B cell (primary cell): ENCODE data around the gene TMEM164. TPM values are rescaled to one million over a fixed set of nuclear protein-coding genes. Genes with fewer than 3 reads are reported as not detected.

Source experiments
- ATAC-seq: fragments of 200-7000 bp; cut with Tn5 transposase; one replicate; pipeline ENCODE4 v1.10.0; 2021; ENCODE audit warnings: low read depth, mild to moderate bottlenecking, moderate number of reproducible peaks, moderate library complexity
- CTCF ChIA-PET: fragments of 350-600 bp; sonication (Branson Sonifier 250); formaldehyde crosslinking; loops from one replicate; lab custom pipeline; 2021; ENCODE audit warnings: antibody characterized with exemption, inconsistent platforms; lab: Charles Lee
- POLR2A ChIA-PET: fragments of 350-600 bp; sonication (Branson Sonifier 250); formaldehyde crosslinking; loops from one replicate; lab custom pipeline; 2021; ENCODE audit warnings: antibody characterized with exemption; lab: Charles Lee
- DNase-seq: peaks from one replicate; pipeline ENCODE4 v3.0.0; 2013
- H2AFZ ChIP-seq: 2 replicates; pipeline ENCODE4 v1.6.1; 2012; ENCODE audit warnings: mild to moderate bottlenecking, low read depth, low read length; ENCODE audit not compliant: insufficient read depth, poor library complexity, severe bottlenecking
- H3K27ac ChIP-seq, 2 donors: 1 replicate in 1 of 2; 2 replicates in 1 of 2; pipeline ENCODE4 v1.5.1; 2012 to 2013; ENCODE audit warnings: low read length in 2 of 2, mild to moderate bottlenecking in 2 of 2, moderate library complexity in 1 of 2
- H3K27me3 ChIP-seq, 4 experiments: fragments of 200-600 bp in 1 of 4; sonication (generic) in 1 of 4; replicated peaks in 1 of 4; 1 replicate in 2 of 4; 2 replicates in 2 of 4; pipeline versions ENCODE4 v1.6.1 to v1.7.0; 2013 to 2016; ENCODE audit warnings: low read length in 3 of 4, mild to moderate bottlenecking in 2 of 4, mixed read lengths in 1 of 4, moderate library complexity in 1 of 4; ENCODE audit not compliant: insufficient read depth in 4 of 4, control insufficient read depth in 3 of 4; ENCODE audit errors: control extremely low read depth in 1 of 4
- H3K36me3 ChIP-seq, 2 experiments: replicated peaks in 1 of 2; 1 replicate in 1 of 2; 2 replicates in 1 of 2; pipeline versions ENCODE4 v1.6.1 to v1.7.1; 2013; ENCODE audit warnings: low read length in 1 of 2; ENCODE audit not compliant: insufficient read depth in 2 of 2, control insufficient read depth in 1 of 2; ENCODE audit errors: control extremely low read depth in 1 of 2, extremely low read depth in 1 of 2
- H3K4me1 ChIP-seq, 2 donors: fragments of 200-600 bp in 1 of 2; sonication (generic) in 1 of 2; 1 replicate in 1 of 2; 2 replicates in 1 of 2; pipeline versions ENCODE4 v1.5.1 to v1.6.1; 2013 to 2017; ENCODE audit warnings: low read length in 2 of 2; ENCODE audit not compliant: control insufficient read depth in 2 of 2, insufficient read depth in 2 of 2
- H3K4me2 ChIP-seq: replicated peaks from 2 replicates; pipeline ENCODE3; 2012; ENCODE audit warnings: mild to moderate bottlenecking, low read depth, low read length; ENCODE audit not compliant: poor library complexity, severe bottlenecking
- H3K4me3 ChIP-seq, 5 experiments: fragments of 200-600 bp in 1 of 5; sonication (generic) in 1 of 5; 1 replicate in 3 of 5; 2 replicates in 2 of 5; pipeline versions ENCODE4 v1.5.1 to v1.7.0; 2011 to 2016; ENCODE audit warnings: low read length in 4 of 5, mild to moderate bottlenecking in 4 of 5, low read depth in 2 of 5, control low read depth in 1 of 5, moderate library complexity in 1 of 5; ENCODE audit not compliant: insufficient read depth in 1 of 5; ENCODE audit errors: control extremely low read depth in 1 of 5, extremely low read depth in 1 of 5
- H3K79me2 ChIP-seq: fragments of 200-600 bp; sonication (generic); one replicate; pipeline ENCODE4 v1.6.0; 2016; ENCODE audit warnings: low read length; ENCODE audit not compliant: control insufficient read depth, insufficient read depth
- H3K9ac ChIP-seq: fragments of 200-600 bp; sonication (generic); 2 replicates; pipeline ENCODE4 v1.6.1; 2017; ENCODE audit warnings: mild to moderate bottlenecking, low read length, moderate library complexity
- H3K9me3 ChIP-seq, 3 donors: one replicate each; pipeline versions ENCODE4 v1.6.1 to v1.7.1; 2013; ENCODE audit warnings: low read length in 2 of 3; ENCODE audit not compliant: control insufficient read depth in 2 of 3, insufficient read depth in 1 of 3; ENCODE audit errors: control extremely low read depth in 1 of 3
- H4K20me1 ChIP-seq: 2 replicates; pipeline ENCODE4 v1.6.0; 2012; ENCODE audit warnings: mild to moderate bottlenecking, low read length; ENCODE audit not compliant: insufficient read depth, control insufficient read depth, poor library complexity, severe bottlenecking
- H3K27ac Mint-ChIP-seq: one replicate; pipeline ENCODE4 v1.8.0; 2021; ENCODE audit warnings: mixed read lengths
- H3K27me3 Mint-ChIP-seq: one replicate; pipeline ENCODE4 v1.8.0; 2021; ENCODE audit warnings: mixed read lengths
- H3K4me1 Mint-ChIP-seq: one replicate; pipeline ENCODE4 v1.8.0; 2021; ENCODE audit warnings: mixed read lengths
- H3K4me3 Mint-ChIP-seq: one replicate; pipeline ENCODE4 v1.8.0; 2021; ENCODE audit warnings: mixed read lengths
- H3K9me3 Mint-ChIP-seq: one replicate; pipeline ENCODE4 v1.8.0; 2022; ENCODE audit warnings: mixed read lengths; ENCODE audit not compliant: insufficient read depth
- CTCF ChIP-seq: fragments of 200-600 bp; IDR thresholded peaks from one replicate; pipeline ENCODE4 v1.8.0; 2022; ENCODE audit warnings: antibody characterized with exemption, mild to moderate bottlenecking
- EZH2 ChIP-seq: IDR thresholded peaks from 2 replicates; pipeline ENCODE4 v1.6.1; 2012; ENCODE audit warnings: borderline replicate concordance, low read depth, mild to moderate bottlenecking, moderate library complexity, low read length; ENCODE audit not compliant: insufficient read depth, poor library complexity, severe bottlenecking
- WGBS: methylation state at CpG from one replicate; pipeline ENCODE4 v1.1.5; 2013; ENCODE audit warnings: missing lambda C conversion rate; ENCODE audit not compliant: insufficient coverage; 5-methylcytosine and 5-hydroxymethylcytosine counted together
- intact Hi-C: fragments of 100-400 bp; cut with micrococcal nuclease; formaldehyde crosslinking; loops from one replicate; pipeline ENCODE4 v1.10.0; 2022
- polyA plus RNA-seq: library from polyadenylated mRNA; depleted of rRNA; stranded (reverse); fragments of >200 nt; gene quantifications from 2 replicates; pipeline ENCODE4 v1.2.3, GENCODE V29; 2012
- total RNA-seq, 2 donors: library from RNA; stranded (reverse); fragments of 120-200 nt in 1 of 2; gene quantifications; 1 replicate in 1 of 2; 2 replicates in 1 of 2; pipeline versions ENCODE4 v1.2.3 to v1.2.4, GENCODE V29; 2013 to 2022

The TMEM164 gene
- total and polyA plus RNA-seq, 2 donors (not counting 1 experiment from before 2014, with no cell fraction given): 9.4 to 26.6 TPM

GRCh38 chrX:110131031-110131430, 128.1 kb downstream of the TMEM164 start:
- intact Hi-C loops: no loop called here
- Mint-ChIP-seq H3K27me3 (no peaks in the 10 kb centered on the region), H3K9me3 (no peaks in the 10 kb centered on the region), H3K4me1 (no peaks in the 10 kb centered on the region), H3K4me3 (no peak overlapping the region), H3K27ac (no peak overlapping the region)
- H4K20me1 ChIP-seq: no peaks in the 10 kb centered on the region
- no peaks in the 10 kb centered on the region for H3K27me3 ChIP-seq
- no peak for TF ChIP-seq CTCF
- no peak for TF ChIP-seq EZH2
- H3K4me1 ChIP-seq: no peaks in the 10 kb centered on the region
- H3K27ac ChIP-seq: no peak overlapping the region
- peaks cover 0 to 2% of the 10 kb centered on the region in 2 experiments for H3K36me3 ChIP-seq
- H3K9me3 ChIP-seq: no peaks in the 10 kb centered on the region
- ChIA-PET CTCF (no interaction called here), POLR2A (no interaction called here)
- H3K4me2 ChIP-seq: no peak overlapping the region
- H3K9ac ChIP-seq: no peak overlapping the region
- no peaks in the 10 kb centered on the region for H3K79me2 ChIP-seq
- ATAC-seq (no peak), DNase-seq (no peak)
- H2AFZ ChIP-seq: no peak overlapping the region
- WGBS: no CpG with 5 or more reads among the region's 1 CpG
- no peak overlapping the region for H3K4me3 ChIP-seq

- TF ChIP-seq CTCF: no peak
- no peak for TF ChIP-seq EZH2
- ChIA-PET POLR2A (no interaction called here), CTCF (interaction anchor here (0.7 kb wide), 1 partner anchor 176 kb away, joined by 3 read pairs; no protein-coding TSS in a partner anchor)
- H4K20me1 ChIP-seq: no peaks in the 10 kb centered on the region
- H3K27ac ChIP-seq: no peak overlapping the region
- no peaks in the 10 kb centered on the region for H3K9me3 Mint-ChIP-seq
- no peak overlapping the region for H3K4me3 Mint-ChIP-seq
- no peak overlapping the region for H2AFZ ChIP-seq
- H3K9ac ChIP-seq: no peak overlapping the region
- WGBS: no CpG with 5 or more reads among the region's 1 CpG
- no peaks in the 10 kb centered on the region for H3K4me1 ChIP-seq
- no peaks in the 10 kb centered on the region for H3K27me3 ChIP-seq
- no peaks in the 10 kb centered on the region for H3K79me2 ChIP-seq
- H3K4me1 Mint-ChIP-seq: no peaks in the 10 kb centered on the region
- no peak for DNase-seq
- H3K36me3 ChIP-seq: peaks cover 0 to 2% of the 10 kb centered on the region in 2 experiments
- H3K27me3 Mint-ChIP-seq: no peaks in the 10 kb centered on the region
- H3K27ac Mint-ChIP-seq: no peak overlapping the region
- intact Hi-C loops: no loop called here
- no peaks in the 10 kb centered on the region for H3K9me3 ChIP-seq
- no peak for ATAC-seq
- no peak overlapping the region for H3K4me3 ChIP-seq
- H3K4me2 ChIP-seq: no peak overlapping the region
Measured at GRCh38 chrX:110132450-110133114, 129.7 kb downstream of the TMEM164 start.
